GM20000 (cell line): Measurements from ENCODE around the gene TSPO.

Experiments
- DNase-seq: peaks from one replicate; pipeline ENCODE4 v3.0.0; 2012; ENCODE audit warnings: low spot score
- CTCF ChIP-seq: IDR thresholded peaks from 2 replicates; pipeline ENCODE4 v1.5.1; 2012; ENCODE audit warnings: mild to moderate bottlenecking, control low read depth; ENCODE audit errors: extremely low read depth, missing control alignments

TSPO gene

GRCh38 chr22:43127166-43127908 is 24.0 kb upstream of the TSPO start:
- DNase-seq, result no peak
- no peak for TF ChIP-seq CTCF

GRCh38 chr22:43128116-43128515 is 23.2 kb upstream of the TSPO start:
- TF ChIP-seq CTCF, result no peak
- no peak for DNase-seq

- DNase-seq, result peak; percentile 56
These were observed 22.4 kb upstream of the TSPO start for GRCh38 chr22:43128928-43129424.

GRCh38 chr22:43129426-43130425 is 21.6 kb upstream of the TSPO start:
- TF ChIP-seq CTCF, result no peak
- DNase-seq, result no peak

More at GRCh38 chr22:43128928-43129424, 22.4 kb upstream of the TSPO start:
- no peak for TF ChIP-seq CTCF

GRCh38 chr22:43131773-43132501 is 19.4 kb upstream of the TSPO start:
- no peak for TF ChIP-seq CTCF

GRCh38 chr22:43133401-43133800 is 18.0 kb upstream of the TSPO start:
- no peak for TF ChIP-seq CTCF
- no peak for DNase-seq

More at GRCh38 chr22:43131773-43132501, 19.4 kb upstream of the TSPO start:
- DNase-seq, result no peak

- no peak for DNase-seq
- TF ChIP-seq CTCF, result no peak
These were observed 16.8 kb upstream of the TSPO start for GRCh38 chr22:43134553-43134952.
